Upper lobe of right lung (tissue), 1 donor: ENCODE data around the gene NUF2. TPM values are rescaled to one million over a fixed set of nuclear protein-coding genes. Genes with fewer than 3 reads are reported as not detected.
"Not testable (repeated sequence)": the region's sequence is repeated elsewhere in the genome, so short reads cannot be mapped to it uniquely, and the experiment has no call there.

Source experiments
- ATAC-seq: fragments of 200-7000 bp; cut with Tn5 transposase; one replicate; pipeline ENCODE4 v1.9.1; 2020; ENCODE audit warnings: mild to moderate bottlenecking, moderate library complexity
- DNase-seq: peaks from one replicate; pipeline ENCODE4 v3.0.0-alpha.2; 2020
- H3K27ac ChIP-seq: fragments of 200-600 bp; one replicate; pipeline ENCODE4 v1.8.0; 2022
- H3K27me3 ChIP-seq: fragments of 200-600 bp; one replicate; pipeline ENCODE4 v1.8.0; 2022; ENCODE audit warnings: mild to moderate bottlenecking
- H3K36me3 ChIP-seq: fragments of 200-600 bp; one replicate; pipeline ENCODE4 v1.8.0; 2022
- H3K4me1 ChIP-seq: fragments of 200-600 bp; one replicate; pipeline ENCODE4 v1.8.0; 2022
- H3K4me3 ChIP-seq: fragments of 200-600 bp; one replicate; pipeline ENCODE4 v1.8.0; 2022; ENCODE audit warnings: mild to moderate bottlenecking
- H3K9me3 ChIP-seq: fragments of 200-600 bp; one replicate; pipeline ENCODE4 v1.8.0; 2022
- intact Hi-C: fragments of 100-400 bp; cut with DNase I; formaldehyde crosslinking; loops from one replicate; pipeline ENCODE4 v1.11.0; 2022
- total RNA-seq: library from RNA; stranded (reverse); fragmentation: NEBNext Ultra II Directional; extraction: Animal tissue kit (Norgen Biotek cat#: 25700); gene quantifications from one replicate; pipeline ENCODE4 v1.2.1, GENCODE V29; 2021
- TF ChIP-seq, protein P1 (sequence below): fragments of 200-600 bp; IDR thresholded peaks from one replicate; pipeline ENCODE4 v1.8.0; 2022; ENCODE audit warnings: antibody characterized with exemption
- donor health status: DM: no; HTN: yes; CAD: no; lungs with severe emphysema.

Gene NUF2
- total RNA-seq, 1 donor from 2014 or later: 0.64 TPM

DNA sequence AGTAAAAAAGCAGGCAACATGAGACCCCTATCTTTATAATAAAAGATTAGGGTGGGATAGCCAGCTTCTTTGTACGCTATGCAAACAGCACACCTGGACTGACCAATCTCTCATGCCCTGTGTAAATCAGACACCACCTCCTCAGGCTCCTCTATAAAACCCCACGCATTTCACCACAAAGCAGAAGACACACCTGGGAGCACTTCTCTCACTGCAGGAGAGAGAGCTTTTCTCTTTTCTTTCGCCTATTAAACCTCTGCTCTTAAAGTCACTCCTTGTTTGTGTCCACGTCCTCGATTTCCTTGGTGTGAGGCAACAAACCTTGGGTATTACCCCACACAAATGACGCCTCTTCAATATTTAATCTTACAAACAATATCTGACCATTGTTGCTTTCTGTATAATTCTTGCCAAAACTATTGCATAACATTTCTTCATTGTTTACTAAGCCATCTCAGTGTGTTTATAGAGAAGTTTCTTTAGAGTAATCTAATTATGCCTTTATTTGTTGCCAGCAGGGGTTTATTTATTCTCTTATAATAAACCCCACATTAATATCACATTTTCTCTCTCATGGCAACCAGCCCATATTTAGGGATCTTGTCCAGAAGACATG is 31.6 kb upstream of the NUF2 start:
- Histone ChIP-seq H3K4me1 (no peaks in the 10 kb centered on the region), H3K27me3 (no peaks in the 10 kb centered on the region), H3K4me3 (no peak overlapping the region), H3K9me3 (no peaks in the 10 kb centered on the region), H3K36me3 (no peaks in the 10 kb centered on the region), H3K27ac (no peak overlapping the region)
- TF ChIP-seq, protein P1, sequence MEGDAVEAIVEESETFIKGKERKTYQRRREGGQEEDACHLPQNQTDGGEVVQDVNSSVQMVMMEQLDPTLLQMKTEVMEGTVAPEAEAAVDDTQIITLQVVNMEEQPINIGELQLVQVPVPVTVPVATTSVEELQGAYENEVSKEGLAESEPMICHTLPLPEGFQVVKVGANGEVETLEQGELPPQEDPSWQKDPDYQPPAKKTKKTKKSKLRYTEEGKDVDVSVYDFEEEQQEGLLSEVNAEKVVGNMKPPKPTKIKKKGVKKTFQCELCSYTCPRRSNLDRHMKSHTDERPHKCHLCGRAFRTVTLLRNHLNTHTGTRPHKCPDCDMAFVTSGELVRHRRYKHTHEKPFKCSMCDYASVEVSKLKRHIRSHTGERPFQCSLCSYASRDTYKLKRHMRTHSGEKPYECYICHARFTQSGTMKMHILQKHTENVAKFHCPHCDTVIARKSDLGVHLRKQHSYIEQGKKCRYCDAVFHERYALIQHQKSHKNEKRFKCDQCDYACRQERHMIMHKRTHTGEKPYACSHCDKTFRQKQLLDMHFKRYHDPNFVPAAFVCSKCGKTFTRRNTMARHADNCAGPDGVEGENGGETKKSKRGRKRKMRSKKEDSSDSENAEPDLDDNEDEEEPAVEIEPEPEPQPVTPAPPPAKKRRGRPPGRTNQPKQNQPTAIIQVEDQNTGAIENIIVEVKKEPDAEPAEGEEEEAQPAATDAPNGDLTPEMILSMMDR: no peak
- ATAC-seq (no peak), DNase-seq (no peak)
- intact Hi-C loops: no loop called here

DNA sequence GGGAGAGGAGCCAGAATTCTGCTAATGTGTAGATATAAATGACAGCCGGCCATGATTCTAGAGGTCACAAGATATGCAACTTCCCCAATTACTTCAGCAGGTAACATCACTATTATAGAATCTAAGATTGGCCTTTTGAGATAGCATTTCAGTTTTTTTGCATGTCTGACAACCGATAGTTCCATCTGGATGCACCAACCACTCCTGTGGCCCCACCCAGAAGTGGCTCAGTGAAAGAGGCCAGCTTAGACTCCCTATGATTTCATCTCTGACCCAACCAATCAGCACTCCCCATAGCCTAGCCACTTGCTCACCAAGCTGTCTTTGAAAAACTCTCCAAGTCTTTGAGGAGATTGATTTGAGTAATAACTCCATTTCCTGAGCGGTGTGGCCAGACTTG is 30.3 kb upstream of the NUF2 start:
- intact Hi-C loops: no loop called here
- no peak for DNase-seq

DNA sequence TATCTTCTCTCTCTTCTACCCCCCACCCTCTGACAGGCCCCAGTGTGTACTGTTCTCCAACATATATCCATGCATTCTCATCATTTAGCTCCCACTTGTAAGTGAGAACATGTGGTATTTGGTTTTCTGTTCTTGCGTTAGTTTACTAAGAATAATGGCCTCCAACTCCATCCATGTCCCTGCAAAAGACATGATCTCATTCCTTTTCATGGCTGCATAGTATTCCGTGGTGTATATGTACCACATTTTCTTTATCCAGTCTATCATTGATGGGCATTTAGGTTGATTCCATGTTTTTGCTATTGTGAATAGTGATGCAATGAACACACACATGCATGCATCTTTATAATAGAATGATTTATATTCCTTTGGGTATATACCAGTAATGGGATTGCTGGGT is 29.6 kb upstream of the NUF2 start:
- DNase-seq, H3K27ac ChIP-seq, ATAC-seq, intact Hi-C loops, H3K27me3 ChIP-seq, H3K4me3 ChIP-seq, H3K9me3 ChIP-seq, H3K4me1 ChIP-seq, H3K36me3 ChIP-seq: not testable (repeated sequence)

More for the DNA sequence above, 30.3 kb upstream of the NUF2 start:
- Histone ChIP-seq H3K4me1 (no peaks in the 10 kb centered on the region), H3K27ac (no peak overlapping the region), H3K4me3 (no peak overlapping the region), H3K27me3 (no peaks in the 10 kb centered on the region), H3K36me3 (no peaks in the 10 kb centered on the region), H3K9me3 (no peaks in the 10 kb centered on the region)
- ATAC-seq: no peak
- TF ChIP-seq, protein P1: no peak

DNA sequence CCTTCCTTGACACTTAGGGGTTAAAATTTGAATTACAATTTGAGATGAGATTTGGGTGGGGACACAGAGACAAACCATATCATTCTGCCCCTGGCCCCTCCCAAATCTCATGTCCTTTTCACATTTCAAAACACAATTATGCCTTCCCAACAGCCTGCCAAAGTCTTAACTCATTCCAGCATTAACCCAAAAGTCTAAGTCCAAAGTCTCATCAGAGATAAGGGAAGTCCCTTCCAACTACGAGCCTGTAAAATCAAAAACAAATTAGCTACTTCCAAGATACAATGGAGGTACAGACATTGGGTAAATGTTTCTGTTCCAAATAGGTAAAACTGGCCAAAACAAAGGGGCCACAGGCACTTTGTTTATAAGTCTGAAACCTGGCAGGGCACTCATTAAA is 28.3 kb upstream of the NUF2 start:
- DNase-seq, intact Hi-C loops, H3K4me3 ChIP-seq, H3K36me3 ChIP-seq, ATAC-seq, H3K4me1 ChIP-seq, H3K9me3 ChIP-seq, H3K27ac ChIP-seq, H3K27me3 ChIP-seq: not testable (repeated sequence)

DNA sequence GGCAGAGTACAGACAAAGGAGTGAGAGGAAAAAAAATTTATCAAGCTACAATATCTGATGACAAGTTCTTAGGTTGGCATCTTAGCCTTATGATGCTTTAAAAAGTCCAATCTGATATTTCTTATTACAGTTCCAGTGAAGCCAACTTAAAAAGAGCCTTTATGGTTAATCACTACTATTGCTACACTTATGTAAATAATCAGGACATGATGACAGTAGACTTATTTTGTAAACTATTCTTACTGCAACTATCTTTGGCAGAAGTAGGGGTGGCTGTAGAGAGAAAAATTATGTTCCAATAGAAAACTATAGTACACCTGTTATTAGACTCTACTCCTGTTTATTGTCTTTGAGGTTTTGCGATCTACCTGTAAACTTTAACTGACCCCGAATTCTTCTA is 25.8 kb upstream of the NUF2 start:
- Histone ChIP-seq H3K36me3 (peaks cover 8% of the 10 kb centered on the region), H3K4me3 (no peak overlapping the region)
- no peak for ATAC-seq

DNA sequence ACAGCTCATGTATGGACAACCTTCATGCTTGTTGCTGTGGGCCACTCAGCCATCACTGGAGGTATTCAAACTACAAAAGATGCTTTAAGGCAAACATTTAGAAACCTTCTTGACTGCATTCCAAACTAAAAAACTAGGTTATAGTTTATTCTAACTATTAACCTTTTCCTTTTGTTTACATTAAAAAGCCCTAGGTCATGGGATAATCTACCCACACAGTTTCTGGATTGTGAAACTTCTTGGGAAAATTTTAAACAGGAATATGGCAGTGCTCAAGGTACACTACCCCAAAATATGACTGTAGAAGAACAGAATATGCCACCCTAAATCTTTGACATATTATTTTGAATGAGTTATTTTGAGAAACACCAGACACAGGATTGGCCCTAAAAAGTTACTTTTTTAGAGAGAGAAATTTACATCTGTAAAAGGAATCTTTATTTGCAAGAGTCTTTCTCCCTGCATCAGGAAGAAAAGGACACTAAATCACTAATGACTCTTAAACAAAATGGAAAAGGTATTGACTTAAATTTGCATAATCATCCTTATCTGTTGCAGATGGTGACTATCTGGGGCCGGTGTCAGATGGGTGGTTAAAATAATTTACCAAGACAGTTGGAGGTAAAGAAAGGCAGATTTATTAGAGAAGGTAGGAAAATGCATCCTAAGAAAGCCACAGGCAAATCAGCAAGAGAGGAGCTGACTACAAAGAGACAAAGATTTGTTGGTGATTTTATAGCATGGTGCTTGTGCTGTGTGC is 25.1 kb upstream of the NUF2 start:
- no peaks in the 10 kb centered on the region for H3K27me3 ChIP-seq
- no peaks in the 10 kb centered on the region for H3K4me1 ChIP-seq
- no peak for ATAC-seq
- H3K4me3 ChIP-seq: no peak overlapping the region
- no peak overlapping the region for H3K27ac ChIP-seq
- TF ChIP-seq, protein P1: no peak
- no peak for DNase-seq
- intact Hi-C loops: no loop called here
- no peaks in the 10 kb centered on the region for H3K9me3 ChIP-seq
- peaks cover 8% of the 10 kb centered on the region for H3K36me3 ChIP-seq

More for the DNA sequence above, 25.8 kb upstream of the NUF2 start:
- intact Hi-C loops: no loop called here
- no peaks in the 10 kb centered on the region for H3K9me3 ChIP-seq
- DNase-seq: no peak
- no peak overlapping the region for H3K27ac ChIP-seq
- TF ChIP-seq, protein P1: no peak
- no peaks in the 10 kb centered on the region for H3K27me3 ChIP-seq
- no peaks in the 10 kb centered on the region for H3K4me1 ChIP-seq
